GM18508 (cell line): ENCODE measurements around the gene DNAH2.

Experiments used
- ATAC-seq: cut with Tn5 transposase; IDR thresholded peaks from one replicate; pipeline ENCODE4 v1.9.1; 2021; ENCODE audit warnings: moderate number of reproducible peaks; ENCODE audit not compliant: insufficient read depth, unreplicated experiment

The DNAH2 gene

DNA sequence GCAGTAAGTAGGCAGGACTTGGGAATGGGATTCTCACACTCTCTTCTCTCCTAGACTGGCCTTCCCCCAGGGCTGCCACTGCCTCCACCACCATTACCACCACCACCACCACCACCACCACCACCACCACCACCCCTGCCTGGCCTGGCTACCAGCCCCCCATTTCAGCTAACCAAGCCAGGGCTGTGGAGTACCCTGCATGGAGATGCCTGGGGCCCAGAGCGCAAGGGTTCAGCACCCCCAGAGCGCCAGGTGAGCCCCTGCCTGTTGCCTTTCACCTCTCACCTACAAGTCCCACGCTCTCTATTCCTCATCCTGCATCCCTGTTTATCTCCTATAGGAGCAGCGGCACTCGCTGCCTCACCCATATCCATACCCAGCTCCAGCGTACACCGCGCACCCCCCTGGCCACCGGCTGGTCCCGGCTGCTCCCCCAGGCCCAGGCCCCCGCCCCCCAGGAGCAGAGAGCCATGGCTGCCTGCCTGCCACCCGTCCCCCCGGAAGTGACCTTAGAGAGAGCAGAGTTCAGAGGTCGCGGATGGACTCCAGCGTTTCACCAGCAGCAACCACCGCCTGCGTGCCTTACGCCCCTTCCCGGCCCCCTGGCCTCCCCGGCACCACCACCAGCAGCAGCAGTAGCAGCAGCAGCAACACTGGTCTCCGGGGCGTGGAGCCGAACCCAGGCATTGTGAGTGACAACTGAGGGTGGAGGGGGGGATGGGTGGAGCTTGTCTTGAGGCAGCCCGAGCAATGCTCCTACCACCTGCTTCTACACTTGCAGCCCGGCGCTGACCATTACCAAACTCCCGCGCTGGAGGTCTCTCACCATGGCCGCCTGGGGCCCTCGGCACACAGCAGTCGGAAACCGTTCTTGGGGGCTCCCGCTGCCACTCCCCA, 129.5 kb downstream of the DNAH2 start:
- no peak for ATAC-seq

DNA sequence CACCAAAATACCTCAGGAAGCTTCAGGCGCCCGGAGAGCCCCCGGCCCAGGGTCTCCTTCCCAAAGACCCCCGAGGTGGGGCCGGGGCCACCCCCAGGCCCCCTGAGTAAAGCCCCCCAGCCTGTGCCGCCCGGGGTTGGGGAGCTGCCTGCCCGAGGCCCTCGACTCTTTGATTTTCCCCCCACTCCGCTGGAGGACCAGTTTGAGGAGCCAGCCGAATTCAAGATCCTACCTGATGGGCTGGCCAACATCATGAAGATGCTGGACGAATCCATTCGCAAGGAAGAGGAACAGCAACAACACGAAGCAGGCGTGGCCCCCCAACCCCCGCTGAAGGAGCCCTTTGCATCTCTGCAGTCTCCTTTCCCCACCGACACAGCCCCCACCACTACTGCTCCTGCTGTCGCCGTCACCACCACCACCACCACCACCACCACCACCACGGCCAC, 130.6 kb downstream of the DNAH2 start:
- no peak for ATAC-seq

DNA sequence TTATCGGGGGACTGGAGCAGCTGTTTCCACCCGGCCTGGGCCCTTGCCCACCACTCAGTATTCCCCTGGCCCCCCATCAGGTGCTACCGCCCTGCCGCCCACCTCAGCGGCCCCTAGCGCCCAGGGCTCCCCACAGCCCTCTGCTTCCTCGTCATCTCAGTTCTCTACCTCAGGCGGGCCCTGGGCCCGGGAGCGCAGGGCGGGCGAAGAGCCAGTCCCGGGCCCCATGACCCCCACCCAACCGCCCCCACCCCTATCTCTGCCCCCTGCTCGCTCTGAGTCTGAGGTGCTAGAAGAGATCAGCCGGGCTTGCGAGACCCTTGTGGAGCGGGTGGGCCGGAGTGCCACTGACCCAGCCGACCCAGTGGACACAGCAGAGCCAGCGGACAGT, 131.2 kb downstream of the DNAH2 start:
- ATAC-seq: no peak

DNA sequence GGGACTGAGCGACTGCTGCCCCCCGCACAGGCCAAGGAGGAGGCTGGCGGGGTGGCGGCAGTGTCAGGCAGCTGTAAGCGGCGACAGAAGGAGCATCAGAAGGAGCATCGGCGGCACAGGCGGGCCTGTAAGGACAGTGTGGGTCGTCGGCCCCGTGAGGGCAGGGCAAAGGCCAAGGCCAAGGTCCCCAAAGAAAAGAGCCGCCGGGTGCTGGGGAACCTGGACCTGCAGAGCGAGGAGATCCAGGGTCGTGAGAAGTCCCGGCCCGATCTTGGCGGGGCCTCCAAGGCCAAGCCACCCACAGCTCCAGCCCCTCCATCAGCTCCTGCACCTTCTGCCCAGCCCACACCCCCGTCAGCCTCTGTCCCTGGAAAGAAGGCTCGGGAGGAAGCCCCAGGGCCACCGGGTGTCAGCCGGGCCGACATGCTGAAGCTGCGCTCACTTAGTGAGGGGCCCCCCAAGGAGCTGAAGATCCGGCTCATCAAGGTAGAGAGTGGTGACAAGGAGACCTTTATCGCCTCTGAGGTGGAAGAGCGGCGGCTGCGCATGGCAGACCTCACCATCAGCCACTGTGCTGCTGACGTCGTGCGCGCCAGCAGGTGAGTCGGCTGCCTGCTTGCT, 131.7 kb downstream of the DNAH2 start:
- no peak for ATAC-seq

DNA sequence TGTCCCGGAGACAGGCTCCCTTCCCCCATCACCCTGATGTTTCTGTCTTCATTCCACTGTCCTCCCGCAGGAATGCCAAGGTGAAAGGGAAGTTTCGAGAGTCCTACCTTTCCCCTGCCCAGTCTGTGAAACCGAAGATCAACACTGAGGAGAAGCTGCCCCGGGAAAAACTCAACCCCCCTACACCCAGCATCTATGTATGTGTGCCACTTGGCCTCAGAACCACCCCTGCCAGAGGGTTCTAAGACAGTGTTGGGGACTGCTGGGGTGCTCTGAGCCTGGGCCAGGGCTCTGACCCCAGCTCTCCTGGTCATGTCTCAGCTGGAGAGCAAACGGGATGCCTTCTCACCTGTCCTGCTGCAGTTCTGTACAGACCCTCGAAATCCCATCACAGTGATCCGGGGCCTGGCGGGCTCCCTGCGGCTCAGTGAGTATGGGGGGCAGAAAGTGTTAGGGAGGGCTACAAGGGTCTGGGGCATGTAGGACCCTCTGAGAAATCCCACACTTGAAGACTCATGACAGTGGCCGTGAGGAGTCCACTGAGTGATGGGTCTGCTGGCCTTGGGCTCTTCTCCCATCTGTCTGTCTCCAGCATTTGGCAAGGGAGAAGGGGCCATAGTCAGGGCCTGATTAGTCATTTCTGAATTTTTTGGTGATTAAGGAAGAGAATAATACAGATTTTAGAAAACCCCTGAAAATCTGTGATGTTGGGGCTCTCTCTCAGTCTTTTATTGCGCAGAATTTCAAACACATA, 132.4 kb downstream of the DNAH2 start:
- ATAC-seq: no peak

DNA sequence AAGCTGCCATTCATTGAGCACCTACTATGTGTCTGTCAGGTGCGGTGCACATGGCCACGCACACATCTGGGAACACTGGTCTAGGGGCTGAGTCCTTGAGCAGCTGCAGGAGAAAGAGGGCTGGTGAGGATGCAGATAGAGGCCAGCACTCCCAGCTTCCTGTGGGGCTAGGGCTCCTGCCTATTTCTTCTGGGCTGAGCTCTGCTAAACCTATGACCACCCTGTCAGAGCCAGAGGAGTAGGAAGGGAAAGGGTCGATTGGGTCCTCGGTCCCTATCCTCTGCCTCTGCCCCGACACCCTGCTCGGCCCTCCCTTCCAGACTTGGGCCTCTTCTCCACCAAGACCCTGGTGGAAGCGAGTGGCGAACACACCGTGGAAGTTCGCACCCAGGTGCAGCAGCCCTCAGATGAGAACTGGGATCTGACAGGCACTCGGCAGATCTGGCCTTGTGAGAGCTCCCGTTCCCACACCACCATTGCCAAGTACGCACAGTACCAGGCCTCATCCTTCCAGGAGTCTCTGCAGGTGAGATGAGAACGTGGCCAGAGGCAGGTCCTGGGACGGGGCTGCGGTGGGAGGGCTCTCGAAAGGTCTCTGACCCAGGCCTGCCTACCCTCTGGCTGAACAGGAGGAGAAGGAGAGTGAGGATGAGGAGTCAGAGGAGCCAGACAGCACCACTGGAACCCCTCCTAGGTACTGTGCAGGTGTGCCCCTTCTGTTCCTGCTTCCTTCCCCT, 133.3 kb downstream of the DNAH2 start:
- ATAC-seq: no peak

DNA sequence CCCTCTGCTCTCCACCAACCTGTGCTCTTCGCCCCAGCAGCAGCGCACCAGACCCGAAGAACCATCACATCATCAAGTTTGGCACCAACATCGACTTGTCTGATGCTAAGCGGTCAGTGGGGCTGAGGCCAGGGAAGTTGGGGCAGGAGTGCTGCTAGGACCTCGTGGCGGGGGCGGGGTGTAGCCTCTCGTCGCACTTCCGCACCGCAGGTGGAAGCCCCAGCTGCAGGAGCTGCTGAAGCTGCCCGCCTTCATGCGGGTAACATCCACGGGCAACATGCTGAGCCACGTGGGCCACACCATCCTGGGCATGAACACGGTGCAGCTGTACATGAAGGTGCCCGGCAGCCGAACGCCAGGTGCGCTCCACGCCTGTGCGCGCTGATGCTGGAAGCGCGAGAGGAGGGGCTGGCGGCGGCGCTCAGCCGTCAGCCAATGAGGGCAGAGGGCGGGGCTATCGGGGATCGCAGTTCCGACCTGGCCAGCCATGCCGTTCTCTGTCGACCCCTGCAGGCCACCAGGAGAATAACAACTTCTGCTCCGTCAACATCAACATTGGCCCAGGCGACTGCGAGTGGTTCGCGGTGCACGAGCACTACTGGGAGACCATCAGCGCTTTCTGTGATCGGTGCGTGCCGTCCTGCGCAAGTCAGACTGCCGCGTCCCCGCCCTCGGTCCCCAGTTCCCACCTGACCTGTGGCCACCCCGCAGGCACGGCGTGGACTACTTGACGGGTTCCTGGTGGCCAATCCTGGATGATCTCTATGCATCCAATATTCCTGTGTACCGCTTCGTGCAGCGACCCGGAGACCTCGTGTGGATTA, 134.1 kb downstream of the DNAH2 start:
- ATAC-seq: no peak

DNA sequence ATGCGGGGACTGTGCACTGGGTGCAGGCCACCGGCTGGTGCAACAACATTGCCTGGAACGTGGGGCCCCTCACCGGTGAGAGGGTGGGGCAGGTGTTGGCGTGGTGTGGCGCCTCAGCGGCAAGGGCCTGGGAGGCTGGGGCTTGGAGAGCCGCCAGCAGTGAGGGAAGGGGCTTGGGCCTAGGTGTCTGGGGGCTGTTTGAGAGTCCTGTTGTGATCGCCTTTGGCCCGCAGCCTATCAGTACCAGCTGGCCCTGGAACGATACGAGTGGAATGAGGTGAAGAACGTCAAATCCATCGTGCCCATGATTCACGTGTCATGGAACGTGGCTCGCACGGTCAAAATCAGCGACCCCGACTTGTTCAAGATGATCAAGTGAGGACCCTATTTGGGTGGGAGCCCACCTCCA, 134.7 kb downstream of the DNAH2 start:
- ATAC-seq: no peak

DNA sequence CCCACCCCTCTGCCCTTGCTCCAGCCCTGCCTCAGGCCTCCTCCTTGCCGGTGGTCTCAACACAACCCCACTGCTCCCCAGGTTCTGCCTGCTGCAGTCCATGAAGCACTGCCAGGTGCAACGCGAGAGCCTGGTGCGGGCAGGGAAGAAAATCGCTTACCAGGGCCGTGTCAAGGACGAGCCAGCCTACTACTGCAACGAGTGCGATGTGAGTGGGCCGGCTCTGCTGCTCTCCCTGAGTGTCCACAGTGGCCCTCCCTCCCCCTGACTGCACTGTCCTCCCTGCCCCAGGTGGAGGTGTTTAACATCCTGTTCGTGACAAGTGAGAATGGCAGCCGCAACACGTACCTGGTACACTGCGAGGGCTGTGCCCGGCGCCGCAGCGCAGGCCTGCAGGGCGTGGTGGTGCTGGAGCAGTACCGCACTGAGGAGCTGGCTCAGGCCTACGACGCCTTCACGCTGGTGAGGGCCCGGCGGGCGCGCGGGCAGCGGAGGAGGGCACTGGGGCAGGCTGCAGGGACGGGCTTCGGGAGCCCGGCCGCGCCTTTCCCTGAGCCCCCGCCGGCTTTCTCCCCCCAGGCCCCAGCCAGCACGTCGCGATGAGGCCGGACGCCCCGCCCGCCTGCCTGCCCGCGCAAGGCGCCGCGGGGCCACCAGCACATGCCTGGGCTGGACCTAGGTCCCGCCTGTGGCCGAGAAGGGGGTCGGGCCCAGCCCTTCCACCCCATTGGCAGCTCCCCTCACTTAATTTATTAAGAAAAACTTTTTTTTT, 135.6 kb downstream of the DNAH2 start:
- no peak for ATAC-seq

DNA sequence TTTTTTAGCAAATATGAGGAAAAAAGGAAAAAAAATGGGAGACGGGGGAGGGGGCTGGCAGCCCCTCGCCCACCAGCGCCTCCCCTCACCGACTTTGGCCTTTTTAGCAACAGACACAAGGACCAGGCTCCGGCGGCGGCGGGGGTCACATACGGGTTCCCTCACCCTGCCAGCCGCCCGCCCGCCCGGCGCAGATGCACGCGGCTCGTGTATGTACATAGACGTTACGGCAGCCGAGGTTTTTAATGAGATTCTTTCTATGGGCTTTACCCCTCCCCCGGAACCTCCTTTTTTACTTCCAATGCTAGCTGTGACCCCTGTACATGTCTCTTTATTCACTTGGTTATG, 136.1 kb downstream of the DNAH2 start:
- no peak for ATAC-seq

DNA sequence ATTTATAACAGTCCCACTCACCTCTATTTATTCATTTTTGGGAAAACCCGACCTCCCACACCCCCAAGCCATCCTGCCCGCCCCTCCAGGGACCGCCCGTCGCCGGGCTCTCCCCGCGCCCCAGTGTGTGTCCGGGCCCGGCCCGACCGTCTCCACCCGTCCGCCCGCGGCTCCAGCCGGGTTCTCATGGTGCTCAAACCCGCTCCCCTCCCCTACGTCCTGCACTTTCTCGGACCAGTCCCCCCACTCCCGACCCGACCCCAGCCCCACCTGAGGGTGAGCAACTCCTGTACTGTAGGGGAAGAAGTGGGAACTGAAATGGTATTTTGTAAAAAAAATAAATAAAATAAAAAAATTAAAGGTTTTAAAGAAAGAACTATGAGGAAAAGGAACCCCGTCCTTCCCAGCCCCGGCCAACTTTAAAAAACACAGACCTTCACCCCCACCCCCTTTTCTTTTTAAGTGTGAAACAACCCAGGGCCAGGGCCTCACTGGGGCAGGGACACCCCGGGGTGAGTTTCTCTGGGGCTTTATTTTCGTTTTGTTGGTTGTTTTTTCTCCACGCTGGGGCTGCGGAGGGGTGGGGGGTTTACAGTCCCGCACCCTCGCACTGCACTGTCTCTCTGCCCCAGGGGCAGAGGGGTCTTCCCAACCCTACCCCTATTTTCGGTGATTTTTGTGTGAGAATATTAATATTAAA, 136.7 kb downstream of the DNAH2 start:
- no peak for ATAC-seq

DNA sequence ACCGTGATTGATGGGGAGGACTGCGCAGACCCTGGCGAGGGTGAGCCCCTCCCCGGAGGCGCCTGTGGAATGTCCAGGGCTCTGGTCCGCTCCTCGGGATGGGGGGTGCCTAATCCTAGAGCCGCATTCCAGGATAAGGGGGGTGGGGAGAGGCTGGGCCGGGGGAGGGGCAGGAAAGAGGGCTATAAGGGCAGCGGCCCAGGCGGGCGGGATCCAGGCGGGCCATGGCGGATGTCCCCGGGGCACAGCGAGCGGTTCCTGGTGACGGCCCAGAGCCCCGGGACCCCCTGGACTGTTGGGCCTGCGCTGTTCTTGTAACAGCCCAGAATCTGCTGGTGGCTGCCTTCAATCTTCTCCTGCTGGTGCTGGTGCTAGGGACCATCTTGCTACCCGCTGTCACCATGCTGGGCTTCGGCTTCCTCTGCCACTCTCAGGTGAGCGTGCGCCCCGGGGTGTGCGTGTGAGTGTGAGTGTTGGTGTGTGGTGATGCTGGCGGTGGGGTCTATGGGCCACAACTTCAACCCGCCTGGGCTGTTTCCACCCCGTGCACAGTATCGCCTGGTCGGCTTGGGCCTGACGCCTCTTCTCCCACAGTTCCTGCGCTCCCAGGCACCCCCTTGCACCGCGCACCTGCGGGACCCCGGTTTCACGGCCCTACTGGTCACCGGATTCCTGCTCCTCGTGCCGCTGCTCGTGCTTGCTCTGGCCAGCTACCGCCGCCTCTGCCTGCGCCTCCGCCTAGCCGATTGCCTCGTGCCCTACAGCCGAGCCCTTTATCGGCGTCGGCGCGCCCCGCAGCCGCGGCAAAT, 137.5 kb downstream of the DNAH2 start, which contains the start of gene TMEM88:
TSS of gene TMEM88 (plus strand) at position 216 of the 809 bp plus-strand sequence. CDS start at position 225, 9 bp downstream.
- no peak for ATAC-seq

DNA sequence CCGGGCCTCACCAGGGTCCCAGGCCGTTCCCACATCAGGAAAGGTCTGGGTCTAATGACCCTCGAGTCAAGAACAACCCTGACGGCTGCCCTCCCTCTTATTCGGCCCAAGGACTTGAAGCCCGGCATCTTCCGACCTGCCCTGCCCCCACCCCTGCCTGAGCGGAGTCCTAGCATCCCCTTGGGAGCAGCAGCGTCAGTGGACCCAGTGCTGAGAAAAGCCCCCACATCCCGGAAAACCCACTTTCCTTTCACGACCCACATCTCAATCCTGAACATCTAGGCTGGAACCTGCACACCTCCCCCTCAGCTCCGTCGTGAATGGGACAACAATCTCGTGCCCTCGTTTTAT, 138.1 kb downstream of the DNAH2 start:
- no peak for ATAC-seq

DNA sequence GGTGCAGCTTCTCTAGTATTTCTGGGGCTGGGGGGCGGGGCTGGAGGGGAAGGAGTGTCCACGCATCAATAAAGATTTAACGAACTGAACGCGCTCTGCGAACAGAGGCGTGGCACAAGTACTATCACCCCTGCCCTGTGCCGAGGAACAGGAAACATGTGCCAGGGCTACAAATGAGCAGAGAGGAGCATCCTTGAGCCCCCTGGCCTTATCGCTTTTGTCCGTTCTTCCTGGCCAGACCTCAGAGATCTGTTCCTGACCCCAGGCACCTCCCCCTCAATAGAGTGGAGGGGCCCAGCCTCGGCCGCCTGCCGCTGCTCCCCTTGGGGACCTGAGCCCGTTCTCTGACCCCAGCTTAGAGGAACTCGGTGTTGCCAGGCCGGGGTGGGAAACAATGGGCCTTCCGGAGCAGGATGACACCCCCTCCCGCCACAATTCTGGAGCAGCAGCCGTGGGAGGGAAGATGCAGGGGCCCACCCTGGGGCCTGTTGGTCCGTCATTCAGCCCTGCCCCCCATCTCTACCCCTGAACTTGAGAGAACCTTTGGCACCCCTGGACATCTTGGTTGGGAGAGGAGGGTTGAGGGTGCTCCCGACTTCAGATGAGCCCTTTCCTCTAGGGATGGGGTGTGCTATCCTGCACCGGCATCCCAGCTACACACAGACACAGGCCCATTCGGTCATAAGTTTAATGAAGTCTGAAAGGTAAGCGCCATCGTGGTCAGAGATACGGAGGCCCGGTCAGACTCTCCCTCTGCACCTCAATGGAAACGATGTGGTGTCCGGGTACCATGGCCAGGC, 138.7 kb downstream of the DNAH2 start:
- ATAC-seq: no peak

DNA sequence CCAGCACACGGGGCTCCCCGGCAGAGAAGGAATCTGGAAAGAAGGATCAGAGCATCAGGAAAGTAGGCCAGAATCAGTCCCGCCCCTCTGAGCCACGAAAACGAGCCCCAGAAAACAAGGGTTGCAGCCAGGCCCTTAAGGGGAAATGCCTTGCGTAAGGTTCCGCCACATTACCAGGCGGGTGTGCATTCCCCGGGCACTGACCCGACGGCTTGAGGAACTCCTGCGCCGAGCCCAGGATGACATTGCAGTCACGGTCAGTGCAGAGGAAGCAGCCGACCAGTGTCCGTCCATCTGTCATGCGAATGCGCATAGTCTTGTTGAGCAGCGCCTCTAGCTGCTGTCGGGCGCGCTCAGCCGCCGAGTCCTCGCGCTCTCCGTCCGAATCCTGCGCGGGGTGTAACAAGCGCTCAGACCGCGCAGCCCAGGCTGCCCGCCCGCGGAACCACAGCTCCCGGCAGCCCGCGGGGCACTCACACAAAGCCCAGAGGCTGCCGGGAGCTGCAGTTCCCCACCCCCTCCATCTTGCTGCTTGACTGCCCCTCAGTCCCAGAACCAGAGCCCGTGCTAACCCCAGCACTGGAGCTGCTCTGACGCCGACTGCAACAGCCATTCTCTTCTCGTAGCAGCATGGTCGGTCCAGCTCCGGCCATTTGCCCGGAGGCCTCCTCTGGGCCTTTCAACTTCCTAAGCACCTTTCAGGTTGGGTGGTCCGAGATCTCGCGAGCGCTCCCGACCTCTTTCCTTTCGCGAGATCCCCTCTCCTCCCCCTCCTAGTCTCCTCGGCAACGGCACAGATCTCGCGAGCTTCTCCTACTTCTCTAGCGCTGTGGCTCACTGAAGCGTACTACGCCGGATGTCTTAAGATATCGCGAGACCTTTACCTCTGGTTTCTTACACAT, 139.5 kb downstream of the DNAH2 start, which contains the start of gene NAA38:
TSS of gene NAA38 (minus strand) at position 749 of the 902 bp plus-strand sequence. CDS start at position 653, 96 bp downstream.
- ATAC-seq: peak; percentile 50
